Activated T-cell treated with anti-CD3 and anti-CD28 coated beads, Interleukin-2, amount 50 U/mL, for 48 hours (primary cell): ENCODE results near the gene ZBTB8OS.

Experiments
- DNase-seq, 2 experiments: peaks; one replicate each; pipeline ENCODE4 v3.0.0-alpha.2; 2020

The ZBTB8OS gene

GRCh38 chr1:32606565-32607371 is 43.6 kb downstream of the ZBTB8OS start:
- no peak for DNase-seq

DNA sequence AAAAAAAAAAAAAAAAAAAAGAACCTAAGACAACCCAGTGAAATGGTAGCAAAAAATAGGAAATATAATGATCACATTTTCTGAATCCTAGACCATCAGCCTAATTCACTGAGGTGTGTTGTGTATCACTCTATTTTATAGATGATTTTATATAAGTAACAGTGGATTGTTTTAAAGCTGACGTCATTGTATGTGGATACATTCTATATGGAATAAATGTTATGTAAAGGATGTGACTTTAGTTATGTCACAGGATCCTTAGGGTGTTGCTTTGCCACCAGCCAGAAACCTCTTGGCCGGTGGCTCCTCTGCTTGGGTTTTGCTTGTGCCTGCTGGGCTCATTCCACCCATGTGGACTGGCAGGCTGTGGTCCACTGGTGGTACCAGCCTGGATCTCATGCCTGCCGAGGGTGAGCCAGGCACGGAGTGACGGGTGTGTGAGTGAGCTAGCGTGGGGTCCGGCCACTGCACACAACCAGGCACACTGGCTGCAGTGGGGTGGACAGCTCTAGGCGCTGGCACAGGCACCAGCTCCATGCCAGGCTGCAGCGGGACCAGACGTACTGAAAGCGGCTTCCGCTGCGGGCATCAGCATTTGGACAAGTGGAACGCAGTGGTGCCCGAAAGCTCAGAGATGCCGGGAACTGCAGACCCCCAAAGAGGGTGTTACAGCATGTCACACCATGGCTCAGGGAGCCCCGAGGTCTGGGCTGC is 44.5 kb downstream of the ZBTB8OS start:
- DNase-seq = no peak

DNA sequence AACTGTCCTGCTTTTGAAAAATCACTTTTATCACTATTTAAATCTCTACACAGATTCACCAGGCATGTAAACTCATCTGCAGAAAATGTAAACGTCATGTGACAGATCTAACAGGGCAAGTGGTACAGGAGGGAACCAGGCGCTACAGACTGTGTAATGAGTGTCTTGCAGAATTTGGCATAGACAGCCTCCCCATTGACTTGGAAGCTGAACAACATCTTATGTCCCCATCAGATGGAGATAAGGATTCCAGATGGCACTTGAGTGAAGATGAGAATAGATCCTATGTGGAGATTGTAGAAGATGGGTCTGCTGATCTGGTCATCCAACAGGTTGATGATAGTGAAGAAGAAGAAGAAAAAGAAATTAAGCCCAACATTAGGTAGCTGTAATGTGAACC is 50.3 kb downstream of the ZBTB8OS start:
- no peak for DNase-seq

DNA sequence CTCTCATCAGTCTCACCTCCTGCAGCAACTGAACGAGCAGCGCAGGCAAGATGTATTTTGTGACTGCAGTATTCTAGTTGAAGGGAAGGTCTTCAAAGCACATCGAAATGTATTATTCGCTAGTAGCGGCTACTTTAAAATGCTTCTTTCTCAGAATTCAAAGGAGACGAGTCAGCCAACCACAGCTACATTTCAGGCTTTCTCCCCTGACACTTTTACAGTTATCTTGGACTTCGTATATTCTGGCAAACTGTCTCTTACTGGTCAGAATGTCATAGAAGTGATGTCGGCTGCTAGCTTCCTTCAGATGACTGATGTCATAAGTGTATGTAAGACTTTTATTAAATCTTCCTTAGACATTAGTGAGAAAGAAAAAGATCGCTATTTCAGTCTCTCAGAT is 57.4 kb downstream of the ZBTB8OS start:
- DNase-seq = no peak

- DNase-seq = no peak
Observed at GRCh38 chr1:32580348-32581017, 69.9 kb downstream of the ZBTB8OS start.
